Activated CD8-positive, alpha-beta memory T cell treated with anti-CD3 and anti-CD28 coated beads, Interleukin-2, amount 50 U/mL, for 4 hours (primary cell): ENCODE results near the gene ADGRL1.
"Not testable (repeated sequence)": the region's sequence is repeated elsewhere in the genome, so short reads cannot be mapped to it uniquely, and the experiment has no call there.

Source experiments
- DNase-seq: peaks from one replicate; pipeline ENCODE4 v3.0.0-alpha.2; 2020

The ADGRL1 gene

DNA sequence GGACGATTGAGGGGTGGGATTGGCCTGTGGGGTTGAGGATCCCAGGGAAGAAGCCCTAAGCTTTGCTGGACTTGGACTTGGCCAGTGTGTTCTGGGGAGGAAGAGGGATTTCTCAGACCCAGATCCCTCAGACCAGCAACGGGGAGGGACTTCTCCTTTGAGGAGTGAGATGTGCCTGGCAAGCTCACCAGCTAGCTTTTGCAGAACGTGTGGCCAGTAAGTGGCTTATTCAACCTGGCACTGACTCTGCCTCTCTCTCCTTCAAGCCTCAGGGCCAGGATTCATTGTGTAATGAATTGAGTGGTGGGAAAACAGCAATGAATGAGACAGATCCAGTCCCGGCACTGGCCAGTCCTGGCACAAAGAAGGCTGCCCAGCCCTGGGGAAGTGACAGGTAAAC lies 11.9 kb upstream of the ADGRL1 start:
- not testable (repeated sequence) for DNase-seq

DNA sequence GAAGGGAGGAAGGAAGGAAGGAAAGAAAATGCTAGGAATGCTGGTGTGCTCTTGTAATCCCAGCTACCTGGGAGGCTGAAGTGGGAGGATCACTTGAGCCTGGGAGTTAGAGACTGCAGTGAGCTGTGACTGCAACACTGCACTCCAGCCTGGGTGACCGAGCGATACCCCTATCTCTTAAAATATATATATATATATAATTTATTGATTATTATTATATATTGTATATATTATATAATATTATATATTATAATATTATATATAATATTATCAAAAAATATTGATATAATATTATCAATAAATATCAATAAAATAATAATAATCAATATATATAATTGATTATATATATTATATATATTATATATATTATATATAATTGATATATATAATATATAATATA lies 8.6 kb upstream of the ADGRL1 start:
- DNase-seq: no peak

DNA sequence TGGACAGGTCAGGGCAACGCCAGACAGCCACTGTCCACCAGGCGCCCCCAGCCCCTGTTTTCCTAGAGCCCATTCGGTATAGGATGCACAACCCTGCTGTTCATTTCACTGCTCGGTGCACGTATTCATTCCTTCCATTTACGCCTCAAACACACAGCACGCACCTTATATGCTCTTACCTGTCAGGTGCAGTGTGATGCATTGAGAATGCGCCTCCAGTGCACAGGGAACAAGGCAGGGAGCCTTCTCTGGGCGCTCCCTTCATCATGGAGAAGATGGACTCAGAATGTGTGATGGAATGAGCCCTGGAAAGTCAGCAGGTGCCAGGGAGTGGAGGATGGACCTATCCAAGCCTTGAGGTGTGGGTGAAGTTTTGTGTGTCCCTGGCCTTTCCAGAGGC lies 4.2 kb upstream of the ADGRL1 start:
- DNase-seq: not testable (repeated sequence)

DNA sequence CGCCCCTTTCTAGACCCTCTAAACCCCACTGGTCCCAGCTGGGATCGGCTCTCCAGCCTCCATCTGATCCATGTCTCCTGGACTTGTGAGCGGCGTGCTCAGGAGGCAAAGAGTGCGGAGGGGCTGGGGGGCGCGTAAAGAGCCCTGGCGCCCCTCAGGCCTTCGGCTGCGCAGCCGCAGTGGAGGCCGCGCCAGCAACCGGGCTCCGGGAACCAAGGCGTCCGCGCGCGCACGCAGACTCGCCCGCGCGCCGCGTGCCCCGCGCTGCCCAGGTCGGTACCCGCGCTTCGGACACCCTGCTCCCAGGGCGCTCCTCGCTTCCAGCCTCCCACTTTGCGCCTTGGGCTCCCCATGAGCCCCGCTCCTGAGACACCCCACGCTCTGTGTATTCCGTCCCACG lies 3.4 kb upstream of the ADGRL1 start:
- DNase-seq: not testable (repeated sequence)

DNA sequence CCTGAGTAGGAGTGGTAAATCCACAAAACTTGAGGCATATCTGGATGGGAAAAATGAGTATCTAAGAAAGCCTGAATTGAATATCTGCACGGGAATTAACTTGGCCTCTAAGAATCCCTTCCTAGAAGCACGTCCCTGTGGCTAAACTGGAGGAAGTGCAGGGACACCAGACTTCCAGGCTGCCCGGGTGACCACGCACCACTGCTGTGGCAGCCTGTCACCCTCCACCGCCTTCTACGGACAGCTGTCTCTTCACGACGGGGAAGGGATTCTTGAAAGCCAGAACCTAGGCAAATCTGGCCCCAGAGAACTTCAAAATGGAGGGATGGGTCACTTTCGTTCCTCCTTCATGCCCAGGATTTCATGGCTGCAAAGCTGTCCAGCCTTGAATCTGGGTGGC lies 2.5 kb upstream of the ADGRL1 start:
- DNase-seq: not testable (repeated sequence)

DNA sequence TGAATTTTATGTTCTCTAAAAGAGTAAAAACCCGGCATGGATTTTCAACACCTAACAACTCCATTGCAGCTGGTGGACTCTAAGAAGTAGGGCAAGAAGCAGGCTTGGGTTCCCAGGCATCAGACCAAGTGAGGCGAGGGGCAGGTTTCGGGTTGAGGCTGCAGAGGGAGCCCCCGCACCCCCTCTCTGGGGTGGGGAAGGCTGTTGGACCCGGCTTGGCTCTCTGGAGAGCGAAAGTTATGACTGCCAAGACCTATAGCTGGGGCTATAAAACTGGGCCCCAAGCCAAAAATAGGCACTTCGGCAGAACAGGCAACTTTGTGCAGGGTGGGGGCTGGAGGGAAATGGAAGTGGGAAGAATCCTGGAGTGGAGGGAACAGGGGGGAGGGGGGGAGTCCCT lies 1.8 kb upstream of the ADGRL1 start:
- not testable (repeated sequence) for DNase-seq

DNA sequence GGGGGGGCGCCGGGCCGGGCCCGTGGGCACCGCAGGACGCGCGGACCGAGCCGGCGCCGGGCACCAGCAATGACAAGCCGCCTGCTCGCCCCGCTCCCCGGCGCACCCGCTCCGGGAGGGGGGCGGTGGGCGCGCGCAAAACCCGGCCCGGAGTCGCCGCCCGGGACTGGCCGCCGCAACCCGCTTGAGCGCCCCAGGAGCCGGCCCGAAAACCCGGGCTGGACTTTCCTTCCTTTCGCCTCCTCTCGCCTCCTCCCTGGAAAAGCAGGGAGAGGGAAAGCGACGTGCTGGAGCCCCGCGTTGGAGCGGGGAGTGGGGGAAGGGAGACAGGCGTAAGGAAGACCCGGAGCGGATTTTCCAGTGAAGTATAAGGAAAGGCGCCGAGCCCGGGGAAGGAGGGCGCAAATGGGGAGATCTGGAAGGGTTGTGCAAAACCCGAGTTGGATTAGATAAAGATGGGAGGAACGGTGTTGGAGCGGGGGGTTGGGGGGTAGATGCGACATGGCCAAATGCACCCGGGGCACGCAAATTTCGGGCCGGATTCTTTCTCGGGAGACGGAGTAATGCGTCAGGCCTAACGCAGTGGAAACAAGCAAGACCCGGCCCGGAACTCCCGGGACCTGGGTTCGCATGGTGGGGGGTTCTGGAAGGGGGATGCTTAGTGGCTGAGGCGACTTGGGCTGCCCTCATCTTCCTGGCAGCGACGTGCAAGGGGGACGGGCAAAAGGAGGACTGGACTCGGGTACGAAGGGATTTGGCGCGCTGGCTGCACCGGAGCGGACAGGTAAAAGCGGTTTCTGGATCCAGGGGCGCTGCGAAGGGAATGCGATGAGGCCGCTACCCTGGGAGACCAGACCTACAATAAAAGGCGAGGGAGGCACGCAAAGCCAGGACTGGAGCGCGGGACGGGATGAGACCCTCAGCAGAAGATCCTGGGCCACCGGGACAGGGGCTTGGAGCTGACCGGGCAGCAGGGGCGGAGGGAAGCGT lies 1.1 kb upstream of the ADGRL1 start:
- peak; percentile 80 for DNase-seq

DNA sequence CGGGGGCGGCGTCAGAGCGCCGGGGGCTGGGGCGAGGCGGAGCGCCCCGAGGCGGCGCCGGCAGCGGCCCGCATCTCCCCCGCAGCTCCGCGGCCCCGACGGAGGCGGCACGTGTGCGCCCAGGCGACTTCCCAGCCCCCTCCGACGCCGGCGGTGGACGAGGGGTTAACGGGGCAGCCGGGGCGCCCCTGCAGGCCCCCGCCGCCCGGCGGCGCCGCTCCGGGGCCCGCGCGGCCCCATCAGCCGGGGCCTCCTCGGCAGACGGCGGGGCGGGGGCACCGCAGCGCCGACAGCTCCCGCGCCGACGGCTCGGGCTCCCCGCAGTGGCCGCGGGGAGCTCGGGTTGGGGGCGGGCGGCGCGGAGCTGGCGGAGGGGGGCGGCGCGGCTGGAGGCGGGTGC lies 339 bp upstream of the ADGRL1 start:
- DNase-seq: not testable (repeated sequence)

DNA sequence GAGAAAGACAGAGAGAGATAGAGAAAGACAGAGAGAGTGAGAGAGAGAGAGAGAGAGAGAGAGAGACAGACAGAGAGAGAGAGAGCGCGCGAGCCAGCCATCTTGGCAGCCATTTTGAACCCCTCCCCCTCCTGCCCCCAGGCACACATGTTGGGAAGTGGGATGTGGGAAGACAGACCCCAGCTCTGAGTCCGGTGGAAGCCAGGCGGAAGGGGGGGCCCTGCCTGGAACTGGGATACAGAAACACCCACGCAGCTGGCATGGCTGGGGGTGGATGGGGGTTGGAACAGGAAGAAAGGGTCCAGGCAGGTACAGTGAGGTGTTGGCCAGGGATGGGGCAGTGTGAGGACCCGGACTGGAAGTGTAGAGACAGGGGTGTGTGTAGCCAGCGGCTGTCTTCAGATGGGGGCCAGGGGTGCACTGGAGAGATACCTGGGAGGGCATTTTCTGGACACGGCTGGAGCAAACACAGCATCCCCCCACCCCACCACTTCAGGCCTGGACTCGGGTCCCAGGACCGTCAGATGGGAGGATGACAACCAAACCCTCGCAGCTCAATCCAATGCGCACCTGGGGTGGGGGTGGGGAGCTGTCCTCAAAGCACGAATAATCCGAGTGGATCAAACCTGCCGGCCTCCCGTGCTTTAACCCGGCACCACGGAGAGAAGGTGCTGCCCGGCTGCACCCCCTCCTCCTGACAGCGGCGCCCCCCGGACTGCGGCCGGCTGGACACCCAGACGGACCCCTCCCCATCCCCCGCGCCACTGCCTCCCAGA lies 1.1 kb downstream of the ADGRL1 start:
- not testable (repeated sequence) for DNase-seq

DNA sequence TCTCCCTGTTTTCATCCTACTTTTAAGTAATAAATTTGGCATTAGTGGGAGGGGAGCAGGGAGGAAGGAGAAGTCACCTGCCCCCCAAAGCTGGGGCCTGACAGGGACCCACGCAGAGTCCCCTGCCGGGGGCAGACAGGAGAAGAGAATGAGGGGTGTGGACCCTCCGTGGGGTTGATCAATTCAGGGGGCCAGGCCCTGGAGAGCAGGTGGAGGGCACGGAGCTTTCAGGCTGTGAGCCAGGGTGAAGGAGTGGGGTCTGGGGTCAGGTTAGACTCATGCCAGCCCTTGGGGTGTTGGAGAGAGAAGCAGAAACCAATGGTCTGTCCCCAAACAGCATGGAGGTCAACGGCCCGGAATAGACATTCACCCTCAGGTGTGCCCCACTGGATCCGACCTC lies 1.8 kb downstream of the ADGRL1 start:
- not testable (repeated sequence) for DNase-seq

DNA sequence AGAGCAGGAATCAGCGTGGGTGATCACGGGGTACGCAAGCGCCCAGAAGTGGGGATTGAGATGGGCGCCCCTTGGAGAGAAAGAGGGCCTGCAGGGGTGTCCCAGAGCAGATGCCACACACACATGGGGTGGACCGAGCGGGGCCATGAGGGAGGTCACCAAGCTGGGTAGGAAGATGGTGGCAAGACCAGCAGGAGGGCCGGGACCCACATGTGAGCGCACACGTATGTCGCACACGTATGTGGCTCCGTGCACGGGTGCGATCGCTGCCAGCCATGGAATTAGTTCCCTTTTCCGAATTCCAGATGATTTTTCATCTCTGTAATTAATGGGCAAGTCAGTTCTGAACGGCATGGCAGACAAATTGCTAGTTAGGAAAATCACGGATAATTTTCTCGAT lies 2.2 kb downstream of the ADGRL1 start:
- DNase-seq: not testable (repeated sequence)

DNA sequence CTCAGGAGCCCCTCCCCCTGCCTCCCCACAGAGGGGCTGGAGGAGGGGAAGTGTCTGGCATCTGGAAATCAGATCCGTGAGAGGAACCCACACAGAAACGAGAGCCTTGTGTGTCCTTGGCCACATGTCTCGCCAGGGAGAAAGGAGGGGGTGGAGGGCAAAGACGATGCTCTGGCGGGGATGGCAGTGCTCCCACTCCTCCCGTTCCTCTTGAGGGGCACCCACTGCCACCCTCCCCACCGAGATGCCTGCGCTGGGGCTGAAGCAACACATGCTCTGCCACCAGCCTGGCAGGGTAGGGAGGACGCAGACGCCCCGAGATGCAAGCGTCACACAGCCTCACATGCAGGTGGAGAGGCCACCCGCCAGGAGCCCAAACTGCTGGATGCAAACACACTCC lies 2.8 kb downstream of the ADGRL1 start:
- no peak for DNase-seq

DNA sequence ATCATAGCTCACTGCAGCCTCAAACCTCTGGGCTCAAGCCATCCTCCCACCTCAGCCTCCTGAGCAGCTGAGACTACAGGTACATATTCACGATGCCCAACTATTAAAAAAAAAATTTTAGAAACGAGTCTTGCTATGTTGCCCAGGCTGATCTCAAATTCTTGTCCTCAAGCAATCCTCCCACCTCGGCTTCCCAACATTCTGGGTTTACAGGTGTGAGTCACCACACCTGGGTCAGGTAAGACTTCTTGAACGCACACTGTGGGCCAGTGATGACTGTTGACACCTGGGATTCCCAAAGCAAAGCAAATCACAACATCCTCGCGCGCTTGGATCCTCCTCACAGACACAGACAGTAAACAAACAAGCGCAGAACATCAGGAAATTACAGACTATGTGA lies 4.5 kb downstream of the ADGRL1 start:
- not testable (repeated sequence) for DNase-seq

DNA sequence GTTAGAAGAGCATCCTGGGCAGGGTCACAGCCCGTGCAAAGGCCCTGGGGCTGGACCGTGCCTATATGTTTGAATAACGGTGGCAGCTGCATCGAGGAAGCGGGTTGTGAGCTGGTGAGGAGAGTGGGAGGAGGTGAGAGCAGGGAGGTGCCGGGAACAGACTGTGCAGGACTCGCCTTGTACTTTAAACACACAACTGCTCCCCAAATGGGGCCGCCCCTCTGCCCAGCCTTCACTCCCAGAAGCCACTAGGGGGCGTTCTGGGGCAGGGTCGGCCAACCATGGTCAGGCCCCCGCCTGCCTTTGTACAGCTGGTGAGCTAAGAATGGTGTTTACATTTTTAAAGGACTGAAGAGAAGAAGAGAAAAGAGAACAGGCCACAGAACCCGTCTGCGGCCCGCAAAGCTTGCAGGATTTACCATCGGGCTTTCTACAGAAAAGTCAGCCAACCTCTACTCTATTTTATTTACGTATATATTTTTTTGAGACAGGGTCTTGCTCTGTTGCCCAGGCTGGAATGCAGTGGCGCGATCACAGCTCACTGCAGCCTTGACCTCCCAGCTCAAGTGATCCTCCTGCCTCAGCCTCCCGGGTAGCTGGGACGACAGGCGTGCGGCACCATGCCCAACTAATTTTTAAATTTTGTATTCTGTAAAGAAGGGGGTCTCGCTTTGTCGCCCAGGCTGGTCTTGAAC lies 5.7 kb downstream of the ADGRL1 start:
- peak; percentile 53 for DNase-seq

DNA sequence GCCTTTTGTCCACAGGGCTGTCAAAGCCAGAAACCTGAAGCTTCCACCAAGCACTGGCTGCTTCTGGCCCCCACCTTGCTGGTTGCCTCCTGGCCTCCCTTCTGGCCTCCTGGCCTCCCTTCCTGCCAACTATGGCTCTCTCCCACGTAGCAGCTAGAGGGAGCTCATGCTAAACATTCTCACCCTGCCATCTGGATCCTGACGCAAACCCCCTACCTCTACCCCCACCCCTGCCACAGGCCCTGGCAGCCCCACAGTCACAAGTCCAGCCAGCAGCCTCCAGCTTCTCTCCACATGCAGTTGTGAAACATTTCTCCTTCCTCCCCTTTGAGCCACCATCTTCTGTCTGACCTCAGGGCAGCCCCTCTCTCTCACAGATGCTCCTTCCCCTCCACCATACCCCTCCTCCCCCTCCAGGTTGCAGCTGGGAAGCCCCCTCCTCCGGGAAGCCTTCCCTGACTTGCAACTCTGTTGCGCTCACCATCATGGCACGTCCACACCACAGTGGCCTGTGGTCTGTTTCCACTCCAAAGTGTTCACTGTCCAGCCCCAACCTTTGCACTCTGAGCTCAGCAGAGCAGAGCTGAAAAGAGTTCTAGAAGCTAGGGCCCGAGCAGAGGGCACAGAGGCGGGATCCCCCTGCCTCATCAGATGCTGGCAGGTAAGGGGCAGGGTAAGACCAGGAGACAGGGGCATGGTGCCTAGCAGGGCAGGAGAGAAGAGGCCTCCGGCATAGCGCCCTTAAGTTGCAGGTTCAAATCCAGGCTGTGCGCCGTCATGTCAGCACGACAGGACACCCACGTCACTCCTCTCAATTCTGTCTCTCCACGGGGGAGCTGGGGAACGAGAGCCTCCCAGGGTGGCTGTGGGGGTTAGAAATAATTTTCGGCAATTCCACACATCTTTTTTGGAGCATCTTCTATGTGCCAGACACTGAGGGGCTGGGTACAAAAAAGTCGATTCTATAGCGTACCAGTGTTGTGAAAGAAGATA lies 7.3 kb downstream of the ADGRL1 start:
- no peak for DNase-seq

DNA sequence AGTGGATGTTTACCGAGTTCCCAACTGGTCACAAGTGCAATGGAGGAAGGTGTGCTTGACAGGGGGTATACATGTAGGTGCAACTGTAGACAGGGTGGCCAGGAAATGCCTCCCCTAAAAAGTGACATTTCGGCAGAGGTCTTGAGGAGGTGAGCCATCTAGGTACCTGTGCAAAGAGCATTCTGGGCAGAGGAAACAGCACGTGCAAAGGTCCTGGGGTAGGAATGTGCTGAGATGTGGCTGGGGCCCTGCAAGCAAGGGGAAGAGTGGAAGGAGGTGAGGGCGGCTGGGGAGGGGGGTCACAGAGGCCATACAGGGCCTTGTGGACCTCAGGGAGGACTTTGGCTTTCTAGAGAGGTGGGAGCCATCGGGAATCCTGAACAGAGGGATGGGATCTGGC lies 8.1 kb downstream of the ADGRL1 start:
- no peak for DNase-seq

DNA sequence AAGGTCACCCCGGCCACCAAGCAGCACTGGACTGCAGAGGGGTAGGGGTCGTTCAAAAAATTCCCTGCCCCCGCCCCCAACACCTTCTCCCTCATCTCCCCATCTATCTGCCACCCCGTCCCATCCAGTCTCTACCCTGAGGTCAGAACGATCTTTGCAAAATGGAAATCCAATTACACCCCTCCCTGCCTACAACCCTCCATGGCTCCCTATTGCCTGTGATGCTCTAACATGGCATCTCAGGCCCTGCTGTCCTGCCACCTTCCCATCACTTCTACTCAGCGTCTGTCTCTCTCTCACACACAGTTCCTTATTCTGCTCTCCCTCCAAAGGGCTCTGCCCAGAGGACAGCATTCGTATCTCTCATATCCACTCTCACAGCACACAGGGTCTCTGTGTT lies 8.7 kb downstream of the ADGRL1 start:
- not testable (repeated sequence) for DNase-seq

DNA sequence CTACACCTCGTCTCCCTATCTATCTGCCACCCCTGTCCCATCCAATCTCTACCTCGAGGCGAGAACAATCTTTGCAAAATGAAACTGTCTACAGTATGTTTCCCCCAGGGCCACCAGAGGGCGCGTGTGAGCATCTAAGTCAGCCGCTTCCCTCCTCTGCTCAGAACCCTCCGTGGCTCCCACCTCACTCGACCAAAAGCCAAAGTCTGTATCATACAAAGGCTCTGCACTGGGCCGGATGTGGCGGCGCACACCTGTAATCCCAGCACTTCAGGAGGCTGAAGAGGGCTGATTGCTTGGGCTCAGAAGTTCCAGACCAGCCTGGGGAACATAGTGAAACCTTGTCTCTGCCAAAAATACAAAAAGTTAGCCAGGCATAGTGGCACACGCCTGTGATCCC lies 9.9 kb downstream of the ADGRL1 start:
- peak; percentile 82 for DNase-seq

DNA sequence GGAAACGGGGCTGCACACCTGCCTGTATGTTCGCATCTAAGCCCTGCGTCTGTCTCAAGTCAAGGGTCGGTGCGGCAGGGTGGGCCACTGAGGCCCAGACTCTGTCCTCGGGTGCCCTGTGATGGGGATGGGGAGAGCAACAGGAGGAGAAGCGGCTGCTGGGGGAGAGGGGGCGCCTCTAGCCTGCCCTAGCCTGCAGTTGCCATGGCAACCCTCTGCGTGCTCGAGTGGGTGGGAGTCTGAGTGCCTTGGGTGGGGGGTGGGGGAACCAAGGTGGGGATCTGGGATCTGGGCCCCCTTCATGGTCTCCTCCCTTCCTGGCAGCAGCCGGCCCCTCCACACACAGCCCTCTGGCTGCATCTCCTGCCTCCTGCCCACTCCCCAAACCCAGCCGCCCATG lies 10.8 kb downstream of the ADGRL1 start:
- not testable (repeated sequence) for DNase-seq

DNA sequence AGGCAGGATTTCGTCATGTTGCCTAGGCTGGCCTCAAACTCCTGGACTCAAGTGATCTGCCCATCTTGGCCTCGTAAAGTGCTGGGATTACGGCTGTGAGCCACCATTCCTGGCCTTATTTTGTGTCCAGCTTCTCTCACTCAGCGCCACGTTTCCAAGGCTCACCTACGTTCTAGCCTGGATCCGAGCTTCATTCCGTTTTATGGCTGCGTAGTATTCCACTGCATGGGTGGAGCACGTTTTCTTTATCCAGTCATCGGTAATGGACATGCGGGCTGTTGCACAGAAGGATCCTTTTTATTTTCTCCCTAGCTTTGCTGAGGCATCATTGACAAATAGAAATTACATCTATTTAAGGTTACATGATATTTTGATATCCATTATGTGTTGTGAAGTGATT lies 16.6 kb downstream of the ADGRL1 start:
- DNase-seq: no peak

DNA sequence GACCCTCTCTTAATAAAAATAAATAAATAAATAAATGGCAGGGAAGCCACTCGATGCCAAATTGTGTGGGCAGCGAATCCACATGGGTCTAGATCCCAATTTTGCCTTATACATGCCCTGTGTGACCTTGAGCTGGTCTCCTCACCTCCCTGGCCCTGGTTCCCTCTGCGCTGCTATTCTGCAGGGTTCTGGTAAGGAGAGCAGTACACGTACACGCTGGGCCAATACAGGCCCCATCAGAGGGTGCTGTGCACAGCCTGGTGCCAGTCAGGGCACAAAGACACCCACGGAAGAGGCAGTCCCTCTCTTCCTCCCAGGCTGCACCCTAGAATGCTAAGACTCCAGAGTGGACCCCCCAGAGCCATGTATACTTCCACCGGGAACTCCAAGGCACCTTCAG lies 17.9 kb downstream of the ADGRL1 start:
- not testable (repeated sequence) for DNase-seq

DNA sequence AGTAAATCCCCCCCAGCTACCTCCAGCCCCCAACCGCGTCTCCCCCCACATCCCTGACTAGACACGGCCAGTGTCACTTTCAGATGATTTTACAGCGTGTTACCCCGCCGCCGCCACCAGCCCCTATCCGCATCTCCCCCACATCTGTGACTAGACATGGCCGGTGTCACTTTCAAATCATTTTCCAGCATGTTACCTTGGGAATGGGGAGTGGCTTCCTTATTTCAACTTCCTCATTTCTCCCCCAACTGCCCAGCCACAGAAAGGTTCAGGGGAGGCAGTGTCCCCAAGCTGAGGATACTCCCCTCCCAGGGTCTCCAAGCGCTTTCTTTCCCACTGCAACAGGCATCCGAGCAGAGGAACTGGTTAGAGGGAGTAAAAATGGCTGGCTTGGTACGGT lies 18.4 kb downstream of the ADGRL1 start:
- DNase-seq: no peak
